ENCODE results near the gene MNDA. TPM values are rescaled to one million over a fixed set of nuclear protein-coding genes. Genes with fewer than 3 reads are reported as not detected.

MNDA gene
- total RNA-seq, 1 experiment from 2014 or later, result not detected

DNA sequence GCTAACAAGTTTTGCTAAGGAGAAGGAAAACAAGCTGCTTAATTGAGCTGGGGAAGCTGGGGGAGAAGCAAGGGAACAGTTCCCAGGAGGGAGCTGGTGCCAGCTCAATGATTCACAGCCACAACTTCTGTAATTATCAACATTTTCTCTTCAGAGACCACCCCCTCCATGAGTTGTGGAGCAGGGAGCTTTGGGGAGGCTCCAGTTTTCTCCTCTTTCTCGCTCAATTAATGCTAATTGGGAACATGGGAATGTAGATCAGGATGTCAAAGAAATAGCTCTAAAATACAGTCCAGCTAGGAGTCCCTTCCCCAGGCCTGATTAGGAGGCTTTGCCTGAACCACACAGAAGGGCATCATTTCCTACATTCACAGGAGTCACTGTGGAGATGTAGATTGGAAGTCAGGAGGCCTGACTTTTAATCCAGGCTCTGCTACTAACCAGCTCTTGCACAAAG is 12.1 kb upstream of the MNDA start:
- Mint-ChIP-seq H3K4me1 (ENCODE audit: insufficient read depth, unreplicated experiment) (no peaks in the 10 kb centered on the region), H3K27me3 (ENCODE audit: insufficient read depth, unreplicated experiment) (peaks cover 64% of the 10 kb centered on the region), H3K4me3 (ENCODE audit: unreplicated experiment) (no peak overlapping the region), H3K36me3 (ENCODE audit: insufficient read depth, unreplicated experiment) (no peaks in the 10 kb centered on the region), H3K27ac (ENCODE audit: low read depth, unreplicated experiment) (no peak overlapping the region), H3K9me3 (ENCODE audit: unreplicated experiment) (no peaks in the 10 kb centered on the region)
- no TSS peak for BruUV-seq (replicated peaks)
- ChIA-PET POLR2A (interaction anchor here (0.6 kb wide), 1 partner anchor 1106 kb away, joined by 3 read pairs; the partner anchor contains the start of gene TAGLN2), CTCF (interaction anchor here (0.5 to 1.0 kb wide), 2 partner anchors 23 to 619 kb away, joined by 4 to 6 read pairs; no protein-coding TSS in a partner anchor)
- TF ChIP-seq, protein P1, sequence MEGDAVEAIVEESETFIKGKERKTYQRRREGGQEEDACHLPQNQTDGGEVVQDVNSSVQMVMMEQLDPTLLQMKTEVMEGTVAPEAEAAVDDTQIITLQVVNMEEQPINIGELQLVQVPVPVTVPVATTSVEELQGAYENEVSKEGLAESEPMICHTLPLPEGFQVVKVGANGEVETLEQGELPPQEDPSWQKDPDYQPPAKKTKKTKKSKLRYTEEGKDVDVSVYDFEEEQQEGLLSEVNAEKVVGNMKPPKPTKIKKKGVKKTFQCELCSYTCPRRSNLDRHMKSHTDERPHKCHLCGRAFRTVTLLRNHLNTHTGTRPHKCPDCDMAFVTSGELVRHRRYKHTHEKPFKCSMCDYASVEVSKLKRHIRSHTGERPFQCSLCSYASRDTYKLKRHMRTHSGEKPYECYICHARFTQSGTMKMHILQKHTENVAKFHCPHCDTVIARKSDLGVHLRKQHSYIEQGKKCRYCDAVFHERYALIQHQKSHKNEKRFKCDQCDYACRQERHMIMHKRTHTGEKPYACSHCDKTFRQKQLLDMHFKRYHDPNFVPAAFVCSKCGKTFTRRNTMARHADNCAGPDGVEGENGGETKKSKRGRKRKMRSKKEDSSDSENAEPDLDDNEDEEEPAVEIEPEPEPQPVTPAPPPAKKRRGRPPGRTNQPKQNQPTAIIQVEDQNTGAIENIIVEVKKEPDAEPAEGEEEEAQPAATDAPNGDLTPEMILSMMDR (IDR thresholded peaks at IDR 0.05; ENCODE audit: unreplicated experiment), result no peak
- intact Hi-C loops (cut with micrococcal nuclease), result no loop called here
- DNase-seq (ENCODE audit: unreplicated experiment), result no peak

DNA sequence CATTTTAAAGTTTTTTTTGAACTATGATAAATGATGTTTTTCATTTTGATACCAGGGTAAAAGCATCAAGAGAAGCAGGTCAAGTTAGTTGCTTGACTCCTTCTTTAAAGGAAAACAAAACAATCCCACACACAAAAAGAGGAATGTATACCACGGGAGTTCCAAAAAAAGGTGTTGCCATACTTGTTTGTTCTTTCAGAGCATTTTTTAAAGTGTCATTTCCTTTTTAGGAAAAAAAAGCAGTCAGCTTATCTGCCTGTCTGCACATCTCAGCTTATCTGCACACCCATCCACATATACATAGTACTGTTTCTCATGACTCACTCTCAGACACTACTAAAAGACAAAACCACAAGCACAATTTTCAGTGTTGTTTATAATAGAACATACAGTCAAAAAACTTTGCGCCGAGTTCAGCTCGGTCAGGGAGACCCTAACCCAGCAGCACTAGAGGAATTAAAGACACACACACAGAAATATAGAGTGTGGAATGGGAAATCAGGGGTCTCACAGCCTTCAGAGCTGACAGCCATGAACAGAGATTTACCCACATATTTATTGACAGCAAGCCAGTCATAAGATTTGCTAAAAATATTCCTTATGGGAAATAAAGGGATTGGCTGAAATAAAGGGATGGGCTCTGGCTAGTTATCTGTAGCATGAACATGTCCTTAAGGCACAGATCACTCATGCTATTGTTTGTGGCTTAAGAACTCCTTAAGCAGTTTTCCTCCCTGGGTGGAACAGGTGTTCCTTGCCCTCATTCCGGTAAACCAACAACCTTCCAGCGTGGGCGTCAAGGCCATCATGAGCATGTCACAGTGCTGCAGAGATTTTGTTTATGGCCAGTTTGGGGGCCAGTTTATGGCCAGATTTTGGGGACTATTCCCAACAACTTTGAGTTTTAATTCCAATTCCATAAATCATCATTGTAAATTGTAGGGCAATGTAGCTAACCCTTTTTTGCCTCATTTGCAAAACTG is 11.4 kb upstream of the MNDA start:
- POLR2A ChIA-PET, result interaction anchor here (0.6 kb wide), 1 partner anchor 1105 kb away, joined by 3 read pairs; the partner anchor contains the start of gene TAGLN2
- H3K36me3 Mint-ChIP-seq (ENCODE audit: insufficient read depth, unreplicated experiment), result no peaks in the 10 kb centered on the region

DNA sequence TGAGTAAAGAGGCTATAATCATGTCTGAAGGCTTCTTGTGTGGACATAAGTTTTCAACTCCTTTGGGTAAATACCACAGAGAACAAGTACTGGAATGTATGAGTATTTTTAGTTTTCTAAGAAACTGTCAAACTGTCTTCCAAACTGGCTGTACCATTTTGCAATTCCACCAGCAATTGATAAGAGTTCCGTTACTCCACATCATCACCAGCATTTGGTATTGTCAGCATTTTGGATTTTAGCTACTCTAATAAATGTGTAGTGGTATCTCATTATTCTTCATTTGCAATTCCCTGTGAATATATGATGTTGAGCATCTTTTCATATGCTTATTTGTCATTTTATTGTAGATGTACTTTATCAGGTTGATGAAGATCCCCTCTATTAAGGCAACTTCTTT is 9.4 kb upstream of the MNDA start:
- POLR2A ChIA-PET, result no interaction called here
- H3K4me1 Mint-ChIP-seq (ENCODE audit: insufficient read depth, unreplicated experiment), result no peaks in the 10 kb centered on the region
- intact Hi-C loops (cut with micrococcal nuclease), result no loop called here
- no peaks in the 10 kb centered on the region for H3K9me3 Mint-ChIP-seq (ENCODE audit: unreplicated experiment)
- H3K4me3 Mint-ChIP-seq (ENCODE audit: unreplicated experiment), result no peak overlapping the region
- DNase-seq (ENCODE audit: unreplicated experiment), result no peak
- no peak overlapping the region for H3K27ac Mint-ChIP-seq (ENCODE audit: low read depth, unreplicated experiment)
- CTCF ChIA-PET, result interaction anchor here (0.5 to 0.6 kb wide), 2 partner anchors 233 to 1731 kb away, joined by 3 to 4 read pairs; no protein-coding TSS in a partner anchor
- no peaks in the 10 kb centered on the region for H3K36me3 Mint-ChIP-seq (ENCODE audit: insufficient read depth, unreplicated experiment)
- H3K27me3 Mint-ChIP-seq (ENCODE audit: insufficient read depth, unreplicated experiment), result peaks cover 89% of the 10 kb centered on the region
- TF ChIP-seq, protein P1 (IDR thresholded peaks at IDR 0.05; ENCODE audit: unreplicated experiment), result no peak
- no TSS peak for BruUV-seq (replicated peaks)

More for the DNA sequence above, 11.4 kb upstream of the MNDA start:
- DNase-seq (ENCODE audit: unreplicated experiment), result no peak
- Mint-ChIP-seq H3K9me3 (ENCODE audit: unreplicated experiment) (no peaks in the 10 kb centered on the region), H3K27ac (ENCODE audit: low read depth, unreplicated experiment) (no peak overlapping the region), H3K4me1 (ENCODE audit: insufficient read depth, unreplicated experiment) (no peaks in the 10 kb centered on the region), H3K27me3 (ENCODE audit: insufficient read depth, unreplicated experiment) (peaks cover 72% of the 10 kb centered on the region), H3K4me3 (ENCODE audit: unreplicated experiment) (no peak overlapping the region)
- intact Hi-C loops (cut with micrococcal nuclease), result no loop called here
- TF ChIP-seq, protein P1 (IDR thresholded peaks at IDR 0.05; ENCODE audit: unreplicated experiment), result no peak
- BruUV-seq (replicated peaks), result no TSS peak
- CTCF ChIA-PET, result interaction anchor here (0.5 to 1.0 kb wide), 3 partner anchors 22 to 620 kb away, joined by 3 to 6 read pairs (median 4); no protein-coding TSS in a partner anchor

DNA sequence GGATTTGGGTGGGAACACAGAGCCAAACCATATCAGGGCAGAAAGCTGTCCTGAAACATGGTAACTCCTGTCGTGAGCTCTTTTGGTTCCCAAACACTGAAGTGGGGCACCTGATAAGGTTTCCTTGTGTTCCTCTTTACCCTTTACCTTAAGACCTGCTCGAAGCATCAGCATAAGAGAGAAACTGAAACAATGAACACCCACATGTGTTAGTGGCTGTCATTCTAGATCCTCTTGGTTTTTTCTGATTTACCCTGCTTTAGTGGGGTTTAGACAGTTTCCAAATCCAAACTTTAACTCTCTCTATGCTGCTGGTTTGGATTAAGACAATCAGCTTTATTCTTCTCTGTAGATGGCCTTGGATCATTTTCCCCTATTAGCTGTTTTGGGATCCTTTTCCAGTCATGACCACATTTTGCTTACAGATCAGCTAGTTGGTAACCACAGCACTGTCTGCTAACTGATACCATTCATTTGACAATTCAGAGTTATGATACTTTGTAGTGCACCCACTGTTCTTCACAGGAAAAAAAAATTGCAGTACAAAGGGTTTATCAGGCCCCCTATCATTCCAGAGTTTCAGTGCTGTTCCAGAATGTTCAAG is 975 bp upstream of the MNDA start:
- POLR2A ChIA-PET, result no interaction called here
- no peaks in the 10 kb centered on the region for H3K9me3 Mint-ChIP-seq (ENCODE audit: unreplicated experiment)
- H3K27ac Mint-ChIP-seq (ENCODE audit: low read depth, unreplicated experiment), result no peak overlapping the region
- H3K36me3 Mint-ChIP-seq (ENCODE audit: insufficient read depth, unreplicated experiment), result no peaks in the 10 kb centered on the region
- no peaks in the 10 kb centered on the region for H3K4me1 Mint-ChIP-seq (ENCODE audit: insufficient read depth, unreplicated experiment)
- no peak for DNase-seq (ENCODE audit: unreplicated experiment)
- CTCF ChIA-PET, result interaction anchor here (0.6 to 1.2 kb wide), 3 partner anchors 52 to 627 kb away, joined by 3 to 4 read pairs (median 3); no protein-coding TSS in a partner anchor
- no peak overlapping the region for H3K4me3 Mint-ChIP-seq (ENCODE audit: unreplicated experiment)
- TF ChIP-seq, protein P1 (IDR thresholded peaks at IDR 0.05; ENCODE audit: unreplicated experiment), result no peak
- intact Hi-C loops (cut with micrococcal nuclease), result no loop called here
- H3K27me3 Mint-ChIP-seq (ENCODE audit: insufficient read depth, unreplicated experiment), result peaks cover 41% of the 10 kb centered on the region
- no TSS peak for BruUV-seq (replicated peaks)
